Activated T-cell treated with anti-CD3 and anti-CD28 coated beads, Interleukin-2, amount 50 U/mL, for 4 hours (primary cell): ENCODE results near the gene KCNMB2. TPM values are rescaled to one million over a fixed set of nuclear protein-coding genes. Genes with fewer than 3 reads are reported as not detected.

ENCODE experiments used
- ATAC-seq, 2 donors: fragments of 200-7000 bp; cut with Tn5 transposase; one replicate each; pipeline ENCODE4 v1.10.0; 2021
- DNase-seq: peaks from one replicate; pipeline ENCODE4 v3.0.0-alpha.2; 2020
- H3K27me3 Mint-ChIP-seq: one replicate; pipeline ENCODE4 v1.8.0; 2021; ENCODE audit warnings: low read depth, mixed read lengths
- H3K36me3 Mint-ChIP-seq: one replicate; pipeline ENCODE4 v1.8.0; 2022; ENCODE audit warnings: mixed read lengths; ENCODE audit not compliant: insufficient read depth
- H3K4me1 Mint-ChIP-seq: one replicate; pipeline ENCODE4 v1.8.0; 2021; ENCODE audit warnings: low read depth, mixed read lengths
- H3K4me3 Mint-ChIP-seq: one replicate; pipeline ENCODE4 v1.8.0; 2021; ENCODE audit warnings: mild to moderate bottlenecking, moderate library complexity, mixed read lengths
- H3K9me3 Mint-ChIP-seq: one replicate; pipeline ENCODE4 v1.8.0; 2021; ENCODE audit warnings: mixed read lengths
- total RNA-seq, 3 donors: library from RNA; stranded (reverse); gene quantifications; one replicate each; pipeline ENCODE4 v1.2.1, GENCODE V29; 2021

The KCNMB2 gene
- total RNA-seq, 3 donors from 2014 or later, result not detected

GRCh38 chr3:178628037-178628436 is 91.8 kb downstream of the KCNMB2 start:
- no peak for ATAC-seq

GRCh38 chr3:178629430-178630178 is 93.4 kb downstream of the KCNMB2 start:
- no peak overlapping the region for H3K4me3 Mint-ChIP-seq
- peaks cover 6% of the 10 kb centered on the region for H3K9me3 Mint-ChIP-seq
- no peaks in the 10 kb centered on the region for H3K36me3 Mint-ChIP-seq
- ATAC-seq (no peak), DNase-seq (no peak)
- no peaks in the 10 kb centered on the region for H3K4me1 Mint-ChIP-seq
- no peaks in the 10 kb centered on the region for H3K27me3 Mint-ChIP-seq

More at GRCh38 chr3:178628037-178628436, 91.8 kb downstream of the KCNMB2 start:
- H3K4me3 Mint-ChIP-seq, result no peak overlapping the region
- H3K4me1 Mint-ChIP-seq, result no peaks in the 10 kb centered on the region
- H3K27me3 Mint-ChIP-seq, result no peaks in the 10 kb centered on the region
- H3K36me3 Mint-ChIP-seq, result no peaks in the 10 kb centered on the region
- no peaks in the 10 kb centered on the region for H3K9me3 Mint-ChIP-seq
- no peak for DNase-seq

- no peaks in the 10 kb centered on the region for H3K4me1 Mint-ChIP-seq
Observed at GRCh38 chr3:178631950-178632349, 95.7 kb downstream of the KCNMB2 start.

GRCh38 chr3:178634975-178635374 is 98.7 kb downstream of the KCNMB2 start:
- ATAC-seq (no peak), DNase-seq (no peak)
- no peaks in the 10 kb centered on the region for H3K36me3 Mint-ChIP-seq
- H3K9me3 Mint-ChIP-seq, result peaks cover 6% of the 10 kb centered on the region
- no peaks in the 10 kb centered on the region for H3K4me1 Mint-ChIP-seq
- H3K27me3 Mint-ChIP-seq, result peaks cover 3% of the 10 kb centered on the region
- no peak overlapping the region for H3K4me3 Mint-ChIP-seq

More at GRCh38 chr3:178631950-178632349, 95.7 kb downstream of the KCNMB2 start:
- Mint-ChIP-seq H3K4me3 (no peak overlapping the region), H3K27me3 (peaks cover 3% of the 10 kb centered on the region), H3K9me3 (peaks cover 6% of the 10 kb centered on the region), H3K36me3 (no peaks in the 10 kb centered on the region)
- DNase-seq, result no peak
- no peak for ATAC-seq

GRCh38 chr3:178637802-178638201 is 101.6 kb downstream of the KCNMB2 start:
- H3K9me3 Mint-ChIP-seq, result peaks cover 6% of the 10 kb centered on the region
- H3K4me3 Mint-ChIP-seq, result no peak overlapping the region
- peaks cover 3% of the 10 kb centered on the region for H3K27me3 Mint-ChIP-seq
- ATAC-seq (no peak), DNase-seq (no peak)
- H3K36me3 Mint-ChIP-seq, result no peaks in the 10 kb centered on the region
- no peaks in the 10 kb centered on the region for H3K4me1 Mint-ChIP-seq

GRCh38 chr3:178645503-178645902 is 109.3 kb downstream of the KCNMB2 start:
- no peak overlapping the region for H3K4me3 Mint-ChIP-seq
- H3K27me3 Mint-ChIP-seq, result peaks cover 5% of the 10 kb centered on the region
- H3K9me3 Mint-ChIP-seq, result no peaks in the 10 kb centered on the region
- DNase-seq, result no peak
- H3K4me1 Mint-ChIP-seq, result no peaks in the 10 kb centered on the region
- no peaks in the 10 kb centered on the region for H3K36me3 Mint-ChIP-seq
- no peak for ATAC-seq

- ATAC-seq (no peak), DNase-seq (no peak)
- Mint-ChIP-seq H3K9me3 (no peaks in the 10 kb centered on the region), H3K4me1 (no peaks in the 10 kb centered on the region), H3K27me3 (peaks cover 6% of the 10 kb centered on the region), H3K36me3 (no peaks in the 10 kb centered on the region), H3K4me3 (no peak overlapping the region)
Observed at GRCh38 chr3:178646186-178646862, 110.1 kb downstream of the KCNMB2 start.

- H3K4me3 Mint-ChIP-seq, result no peak overlapping the region
- peaks cover 5% of the 10 kb centered on the region for H3K9me3 Mint-ChIP-seq
- H3K27me3 Mint-ChIP-seq, result peaks cover 3% of the 10 kb centered on the region
- DNase-seq (no peak), ATAC-seq (no peak)
- H3K4me1 Mint-ChIP-seq, result no peaks in the 10 kb centered on the region
- H3K36me3 Mint-ChIP-seq, result no peaks in the 10 kb centered on the region
Observed at GRCh38 chr3:178655488-178655887, 119.3 kb downstream of the KCNMB2 start.

- no peak for DNase-seq
- no peaks in the 10 kb centered on the region for H3K36me3 Mint-ChIP-seq
- no peak for ATAC-seq
- H3K27me3 Mint-ChIP-seq, result peaks cover 2% of the 10 kb centered on the region
- H3K4me1 Mint-ChIP-seq, result no peaks in the 10 kb centered on the region
- H3K4me3 Mint-ChIP-seq, result no peak overlapping the region
- peaks cover 5% of the 10 kb centered on the region for H3K9me3 Mint-ChIP-seq
Observed at GRCh38 chr3:178658694-178659325, 122.6 kb downstream of the KCNMB2 start.

GRCh38 chr3:178663201-178663934 is 127.1 kb downstream of the KCNMB2 start:
- no peak for DNase-seq
- no peaks in the 10 kb centered on the region for H3K36me3 Mint-ChIP-seq
- H3K9me3 Mint-ChIP-seq, result peaks cover 4% of the 10 kb centered on the region
- no peak overlapping the region for H3K4me3 Mint-ChIP-seq
- no peaks in the 10 kb centered on the region for H3K4me1 Mint-ChIP-seq
- no peaks in the 10 kb centered on the region for H3K27me3 Mint-ChIP-seq
- ATAC-seq, result no peak

GRCh38 chr3:178665747-178666146 is 129.5 kb downstream of the KCNMB2 start:
- ATAC-seq (no peak), DNase-seq (no peak)
- Mint-ChIP-seq H3K4me1 (peaks cover 4% of the 10 kb centered on the region), H3K27me3 (no peaks in the 10 kb centered on the region), H3K4me3 (no peak overlapping the region), H3K9me3 (no peaks in the 10 kb centered on the region), H3K36me3 (no peaks in the 10 kb centered on the region)

- ATAC-seq (no peak), DNase-seq (no peak)
- H3K9me3 Mint-ChIP-seq, result no peaks in the 10 kb centered on the region
- H3K4me3 Mint-ChIP-seq, result no peak overlapping the region
- peaks cover 4% of the 10 kb centered on the region for H3K4me1 Mint-ChIP-seq
- H3K36me3 Mint-ChIP-seq, result no peaks in the 10 kb centered on the region
- H3K27me3 Mint-ChIP-seq, result no peaks in the 10 kb centered on the region
Observed at GRCh38 chr3:178669022-178669601, 132.9 kb downstream of the KCNMB2 start.

- H3K4me3 Mint-ChIP-seq, result no peak overlapping the region
- H3K36me3 Mint-ChIP-seq, result no peaks in the 10 kb centered on the region
- no peak for DNase-seq
- no peaks in the 10 kb centered on the region for H3K27me3 Mint-ChIP-seq
- ATAC-seq, result no peak
- H3K4me1 Mint-ChIP-seq, result peaks cover 4% of the 10 kb centered on the region
- no peaks in the 10 kb centered on the region for H3K9me3 Mint-ChIP-seq
Observed at GRCh38 chr3:178669758-178670157, 133.5 kb downstream of the KCNMB2 start.

- DNase-seq (no peak), ATAC-seq (no peak)
- peaks cover 4% of the 10 kb centered on the region for H3K4me1 Mint-ChIP-seq
- no peaks in the 10 kb centered on the region for H3K9me3 Mint-ChIP-seq
- H3K27me3 Mint-ChIP-seq, result no peaks in the 10 kb centered on the region
- no peaks in the 10 kb centered on the region for H3K36me3 Mint-ChIP-seq
- H3K4me3 Mint-ChIP-seq, result no peak overlapping the region
Observed at GRCh38 chr3:178671377-178671776, 135.1 kb downstream of the KCNMB2 start.
